ENCODE data around the gene CHST15.

GRCh38 chr10:124050021-124051015 is 43.1 kb downstream of the CHST15 start:
- TF ChIP-seq EZH2 (IDR thresholded peaks at IDR 0.05; ENCODE audit: insufficient read depth, poor library complexity, severe bottlenecking) (no peak), EZH2phosphoT487 (IDR thresholded peaks at IDR 0.05; ENCODE audit: insufficient read depth, low read depth) (no peak)
